Caki2 (cell line): ENCODE data around the gene FLRT2. TPM values are rescaled to one million over a fixed set of nuclear protein-coding genes. Genes with fewer than 3 reads are reported as not detected.
A peak's percentile ranks its signal among the peaks of the same experiment; 100 is the strongest.

ENCODE experiments used
- DNase-seq: peaks from one replicate; pipeline ENCODE4 v3.0.0-alpha.2; 2015; ENCODE audit warnings: low read depth
- in situ Hi-C: cut with HindIII; loops from 2 replicates; pipeline ENCODE4 v1.10.0; 2016; ENCODE audit warnings: low sequenced_read_pairs, low pct_unique_long_range_greater_than_20kb, mixed read lengths
- total RNA-seq: library from RNA; depleted of rRNA; stranded (reverse); fragments of >200 nt; shearing (Covaris generic); gene quantifications from 2 replicates; pipeline ENCODE4 v1.2.3, GENCODE V29; 2014; ENCODE audit warnings: low replicate concordance

FLRT2 gene
- total RNA-seq, 1 experiment from 2014 or later: 0.07 TPM

DNA sequence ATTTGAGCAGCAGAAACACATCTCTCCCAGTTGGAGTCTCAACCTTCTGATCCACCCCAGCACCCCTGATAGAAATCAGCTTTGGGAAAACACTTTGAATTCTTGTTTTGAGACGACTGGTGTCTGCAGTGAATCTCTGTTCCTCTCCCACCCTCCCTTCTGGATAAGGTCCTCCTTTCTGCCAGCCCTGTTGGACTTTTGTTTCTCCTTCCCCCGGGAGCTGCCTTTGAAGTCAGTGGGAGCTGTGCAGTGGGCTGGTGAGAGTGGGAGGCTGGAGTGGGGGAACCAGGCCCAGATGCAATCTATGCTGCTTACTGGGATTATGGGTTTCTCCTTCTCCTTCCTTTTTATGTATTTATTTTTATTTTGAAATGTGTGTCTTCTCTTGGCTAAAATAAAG, 49.0 kb downstream of the FLRT2 start:
- no peak for DNase-seq
- in situ Hi-C loops: no loop called here

DNA sequence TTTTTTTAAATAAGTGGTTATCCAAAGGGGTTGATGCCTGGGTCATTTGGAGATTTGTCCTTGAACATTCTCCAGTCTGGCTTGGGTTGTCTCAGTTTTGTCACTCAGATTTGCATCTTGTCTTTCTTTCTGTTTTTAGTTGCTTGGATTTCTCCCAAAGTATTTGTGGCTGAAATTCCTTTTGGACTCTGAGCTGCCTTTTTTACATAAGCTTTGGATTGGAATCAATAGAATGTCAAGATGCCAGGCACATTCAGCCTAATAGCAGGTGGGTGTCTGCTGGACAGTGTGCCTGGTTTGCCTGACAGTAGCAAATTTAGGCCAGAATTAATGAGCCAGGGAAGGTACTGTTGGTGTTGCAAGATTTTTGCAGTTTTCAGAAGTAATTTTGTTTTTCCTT, 50.0 kb downstream of the FLRT2 start:
- in situ Hi-C loops: no loop called here
- DNase-seq: no peak

DNA sequence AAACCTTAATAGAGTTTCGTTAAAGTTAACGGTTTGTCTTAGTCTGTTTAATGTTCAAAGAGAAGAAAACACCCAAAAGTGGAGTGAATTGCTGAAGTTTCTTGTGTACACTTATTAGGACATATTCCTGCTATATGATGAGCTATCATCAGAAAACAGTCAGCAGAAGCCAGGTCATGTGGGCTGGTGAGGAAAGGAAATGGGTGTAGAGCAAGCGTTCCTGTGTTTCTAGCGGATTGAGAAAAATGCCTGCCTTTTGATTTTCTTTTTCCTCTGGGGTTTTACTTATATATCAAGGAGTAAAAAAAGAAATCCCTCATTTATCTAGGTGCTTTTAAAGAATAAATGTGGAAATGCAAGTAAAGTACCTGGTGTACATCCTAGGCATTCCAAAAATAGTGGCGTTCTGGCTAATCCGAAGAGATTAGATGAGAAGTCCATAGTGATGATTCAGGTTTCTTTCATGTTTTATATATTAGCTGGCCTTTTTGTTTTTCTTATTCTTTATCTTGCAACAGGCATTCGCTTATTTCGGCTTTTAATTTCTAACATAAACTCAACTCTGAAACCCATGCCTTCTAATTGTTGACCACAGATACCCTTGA, 50.7 kb downstream of the FLRT2 start:
- no peak for DNase-seq
- in situ Hi-C loops: no loop called here

DNA sequence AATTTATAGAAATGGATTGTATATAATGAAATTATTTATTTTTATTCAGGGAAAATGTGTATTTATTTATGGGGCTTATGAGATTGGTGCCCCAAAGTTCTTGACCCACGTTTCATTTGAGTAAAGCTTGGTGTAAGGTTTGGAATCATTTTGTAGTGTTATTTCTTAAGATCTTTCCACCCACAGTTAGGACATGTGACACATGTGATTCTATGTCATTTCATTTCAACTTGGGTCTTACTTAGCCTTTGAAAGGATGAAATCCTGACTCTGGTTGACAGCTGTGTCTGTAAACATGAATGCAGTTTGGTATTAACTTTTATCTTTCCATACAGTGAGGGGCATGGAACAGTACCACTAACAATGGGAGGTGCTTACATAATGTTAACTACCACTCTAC, 51.7 kb downstream of the FLRT2 start:
- in situ Hi-C loops: no loop called here

DNA sequence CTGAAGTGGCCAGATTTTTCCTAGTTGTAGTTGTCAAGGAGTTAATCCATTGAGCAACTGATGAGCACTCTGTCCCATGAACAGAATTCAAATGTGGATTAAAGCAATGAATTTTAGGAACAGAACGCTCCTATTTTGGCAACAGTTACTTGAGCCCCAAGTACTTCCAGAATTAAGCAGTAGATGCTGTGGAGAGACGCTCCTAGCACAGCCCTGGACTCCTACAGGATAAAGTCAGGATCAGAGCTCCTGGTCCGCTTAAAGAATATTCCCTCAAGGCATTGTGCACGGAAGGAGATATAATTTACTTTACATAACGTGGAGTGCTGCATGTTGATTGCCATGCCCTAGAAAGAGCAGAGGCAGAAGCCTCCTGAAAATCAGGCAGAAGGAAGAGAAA, 53.4 kb downstream of the FLRT2 start:
- in situ Hi-C loops: no loop called here
- DNase-seq: no peak

More for the DNA sequence above, 51.7 kb downstream of the FLRT2 start:
- DNase-seq: no peak

DNA sequence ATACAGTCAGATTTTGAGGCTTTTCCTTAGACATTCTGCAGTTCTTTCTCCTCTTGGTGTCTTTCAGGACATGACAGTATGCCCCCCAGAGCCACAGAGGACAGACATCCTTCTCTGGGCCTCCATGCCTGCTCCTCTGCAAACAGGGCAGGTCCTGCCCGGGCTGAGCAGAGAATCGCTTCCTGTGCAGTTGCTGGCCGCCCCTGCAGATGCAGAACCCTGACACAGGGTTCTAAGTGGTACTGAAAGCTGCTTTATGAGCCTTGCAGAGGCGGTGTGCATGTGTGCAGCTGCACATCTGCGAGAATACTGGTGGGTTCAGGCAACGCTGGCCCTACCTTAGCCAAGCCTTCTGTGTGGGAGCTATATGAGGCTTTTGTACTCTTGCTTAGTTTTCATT, 54.5 kb downstream of the FLRT2 start:
- in situ Hi-C loops: no loop called here
- DNase-seq: no peak

DNA sequence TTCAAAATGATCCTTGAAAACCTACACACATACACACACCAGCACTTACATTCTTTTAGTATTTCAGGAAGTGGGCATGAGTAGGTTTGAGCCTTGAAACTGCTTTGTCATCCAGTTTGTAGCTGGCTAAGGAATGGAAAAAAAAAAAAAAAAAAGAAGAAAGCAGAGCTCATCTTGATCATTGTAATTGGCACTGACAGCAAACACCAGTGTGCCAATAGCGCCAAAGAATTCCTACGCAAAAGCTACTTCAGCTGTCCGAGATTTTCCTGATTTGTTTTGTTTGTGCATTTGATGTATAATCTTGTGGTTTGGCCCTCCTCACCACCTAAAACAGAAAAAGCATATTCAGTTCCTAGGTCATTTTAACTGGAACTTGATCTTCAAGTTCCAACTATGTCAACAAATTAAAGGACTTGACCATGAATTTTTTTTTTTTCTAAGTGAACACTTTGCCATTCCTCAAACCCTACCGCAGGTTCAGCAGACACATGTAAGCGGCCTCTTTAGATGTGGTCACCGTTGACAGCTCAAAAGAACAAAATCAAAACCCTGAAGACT, 57.3 kb downstream of the FLRT2 start:
- in situ Hi-C loops: no loop called here
- DNase-seq: peak; percentile 64

DNA sequence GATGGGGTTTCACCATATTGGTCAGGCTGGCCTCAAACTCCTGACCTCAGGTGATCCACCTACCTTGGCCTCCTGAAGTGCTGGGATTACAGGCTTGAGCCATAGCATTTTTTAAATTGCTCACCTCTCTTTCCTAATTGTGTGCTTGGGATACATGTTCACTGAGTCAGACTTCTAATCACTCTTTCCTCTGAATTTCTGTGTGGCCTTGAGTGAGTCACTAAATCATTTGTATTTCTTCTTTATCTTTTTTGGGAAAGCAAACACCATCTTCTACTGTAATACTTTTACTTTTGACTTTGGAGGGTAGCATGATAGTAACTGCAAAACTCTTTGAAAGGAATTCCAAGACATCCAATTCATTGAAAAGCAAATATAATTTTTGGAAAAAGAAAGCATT, 60.8 kb downstream of the FLRT2 start:
- no peak for DNase-seq
- in situ Hi-C loops: no loop called here

DNA sequence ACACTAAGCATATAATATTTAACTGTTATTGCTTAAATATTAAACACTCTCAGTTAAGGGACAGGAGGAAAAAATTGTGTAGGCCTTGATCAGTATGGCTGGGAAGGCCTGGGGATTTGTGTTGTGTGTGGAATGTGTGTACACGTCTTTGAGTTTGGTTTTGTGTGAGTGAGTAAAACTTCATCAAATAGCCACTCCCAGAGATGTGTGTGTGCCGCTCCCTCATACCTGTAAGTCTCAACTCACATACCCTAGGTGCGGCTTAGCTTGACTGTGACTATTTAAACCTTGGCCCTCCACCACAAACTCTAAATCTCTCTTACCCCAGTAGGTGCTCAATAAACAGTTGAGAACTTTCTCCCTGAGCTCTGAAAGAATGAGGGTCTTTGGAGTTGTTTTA, 64.3 kb downstream of the FLRT2 start:
- no peak for DNase-seq
- in situ Hi-C loops: no loop called here

DNA sequence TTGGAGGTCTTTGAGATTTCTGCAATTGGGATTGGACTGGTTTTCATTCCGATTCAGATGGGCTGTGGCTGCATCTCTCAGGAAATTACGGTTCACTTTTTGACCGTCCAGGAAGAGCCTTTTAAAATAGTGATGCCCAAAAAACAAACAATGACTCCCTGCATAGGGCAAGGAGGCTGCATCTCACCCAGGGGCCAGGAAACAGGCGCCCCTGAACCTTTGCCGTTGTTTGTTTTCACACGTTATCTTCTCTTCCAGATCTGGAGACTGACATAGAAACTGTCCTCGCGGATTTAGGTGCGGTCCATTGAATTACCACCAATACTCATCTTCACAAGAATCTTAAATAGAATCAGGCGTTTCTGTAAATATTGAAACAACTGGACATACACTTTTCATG, 66.0 kb downstream of the FLRT2 start:
- no peak for DNase-seq
- in situ Hi-C loops: no loop called here

DNA sequence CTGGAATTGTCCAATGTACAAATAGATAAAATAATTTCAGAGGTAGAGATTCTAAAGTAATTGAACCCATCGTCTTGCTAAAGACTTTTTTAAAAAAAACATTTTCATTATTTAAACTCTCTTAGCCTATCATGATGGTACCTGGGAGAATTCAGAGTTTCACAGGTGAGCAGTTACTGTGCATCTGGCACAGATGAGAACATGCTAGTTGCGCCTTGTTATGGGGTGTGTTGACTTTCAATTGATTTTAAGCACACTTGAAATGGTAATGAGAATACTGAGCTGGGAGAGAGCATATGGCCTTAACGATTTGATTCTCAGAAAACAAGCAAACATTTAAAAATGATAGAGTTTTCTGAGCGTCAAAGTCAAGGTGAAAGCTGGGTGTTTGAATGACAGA, 66.6 kb downstream of the FLRT2 start:
- DNase-seq: no peak
- in situ Hi-C loops: no loop called here

DNA sequence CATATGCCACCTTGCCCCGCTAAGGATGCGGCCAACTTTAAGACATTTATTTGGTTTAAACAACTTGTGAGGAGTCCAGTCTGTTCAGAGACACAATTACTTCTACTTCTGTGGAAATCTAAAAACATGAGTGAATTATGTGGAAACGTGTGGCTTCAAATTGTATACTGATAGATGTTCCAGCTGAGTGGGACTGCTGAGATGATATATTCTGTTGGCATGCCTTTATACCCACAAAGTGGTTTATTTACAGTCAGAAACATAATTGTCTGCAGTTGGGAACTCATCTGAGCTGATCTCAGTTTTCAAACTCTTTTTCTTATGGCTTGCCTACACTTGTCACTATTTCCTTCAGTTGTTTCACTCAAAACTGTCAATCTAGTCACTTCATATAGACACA, 67.8 kb downstream of the FLRT2 start:
- in situ Hi-C loops: no loop called here

DNA sequence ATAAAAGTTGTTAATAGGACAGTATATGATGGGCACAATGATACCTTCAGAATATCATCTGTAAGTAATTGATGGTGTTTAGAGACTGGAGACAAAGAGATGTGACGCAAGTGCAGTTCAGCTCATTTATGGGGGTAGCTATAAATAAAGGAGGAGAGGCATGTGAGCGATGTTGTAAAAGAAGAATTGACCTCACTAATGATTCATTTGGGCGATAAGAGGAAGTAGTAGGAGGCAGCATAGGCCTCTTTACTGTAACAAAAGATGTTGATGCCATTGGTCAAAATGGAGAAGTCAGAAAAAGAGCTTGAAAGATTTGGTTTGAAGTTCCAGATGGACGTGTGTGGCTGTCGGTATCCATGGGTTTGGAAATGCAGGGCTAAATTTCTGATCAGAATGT, 70.0 kb downstream of the FLRT2 start:
- in situ Hi-C loops: no loop called here
- DNase-seq: no peak

More for the DNA sequence above, 67.8 kb downstream of the FLRT2 start:
- no peak for DNase-seq

DNA sequence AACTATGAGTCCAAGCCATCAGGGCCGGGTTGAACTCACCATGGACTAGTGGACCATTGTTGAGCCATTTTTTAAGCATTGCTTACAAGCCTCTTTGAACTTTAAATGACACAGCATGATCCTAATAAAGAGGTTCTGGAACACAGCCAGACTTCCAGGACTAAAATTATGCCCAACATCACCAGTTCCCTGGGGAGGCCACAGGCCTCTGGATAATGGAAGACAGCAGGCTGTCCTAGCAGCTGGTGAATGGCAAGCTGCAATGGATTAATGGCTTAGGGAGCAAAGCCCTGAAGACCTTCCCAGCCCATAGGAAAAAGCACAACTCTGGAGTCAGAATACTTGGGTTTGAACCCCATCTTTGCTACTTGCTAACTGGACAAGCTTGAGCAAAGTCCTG, 71.3 kb downstream of the FLRT2 start:
- in situ Hi-C loops: no loop called here
- no peak for DNase-seq

DNA sequence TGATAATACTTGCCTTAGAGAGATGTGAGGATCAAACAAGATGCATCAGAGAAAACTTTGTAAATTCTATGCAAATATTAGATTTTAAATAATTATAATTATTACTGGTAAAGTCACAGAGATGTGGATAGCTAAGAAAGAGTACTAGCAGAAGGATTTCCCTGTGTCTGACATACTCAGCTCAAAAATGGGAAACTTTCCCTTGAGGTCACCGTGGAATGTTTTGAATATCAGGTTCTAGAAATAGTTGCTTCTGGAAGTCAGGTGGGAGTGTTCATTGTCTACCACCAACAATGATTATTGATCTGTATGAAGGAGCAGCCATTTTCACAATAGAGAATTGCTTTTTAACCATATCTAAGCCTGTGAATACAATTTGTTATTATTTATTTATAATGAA, 71.7 kb downstream of the FLRT2 start:
- DNase-seq: no peak
- in situ Hi-C loops: no loop called here

DNA sequence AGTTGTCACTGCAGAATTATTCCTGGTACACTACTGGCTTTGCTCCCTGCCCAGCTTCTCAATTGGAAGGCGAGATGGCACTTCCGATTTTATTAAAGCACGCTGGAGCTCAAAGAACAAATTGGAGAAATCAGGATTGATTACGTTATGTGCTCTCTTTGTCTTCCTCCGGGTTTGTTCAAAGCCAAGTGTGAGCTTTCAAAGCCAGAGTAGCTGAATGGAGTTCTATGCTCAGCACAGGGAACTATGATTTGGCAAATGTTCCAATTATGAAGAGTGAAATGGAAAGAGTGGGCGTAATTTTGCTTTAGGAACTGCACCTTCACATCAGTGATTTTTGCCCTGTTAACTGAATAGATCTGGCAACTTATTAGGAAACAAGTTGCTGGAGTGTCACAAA, 72.4 kb downstream of the FLRT2 start:
- DNase-seq: no peak

DNA sequence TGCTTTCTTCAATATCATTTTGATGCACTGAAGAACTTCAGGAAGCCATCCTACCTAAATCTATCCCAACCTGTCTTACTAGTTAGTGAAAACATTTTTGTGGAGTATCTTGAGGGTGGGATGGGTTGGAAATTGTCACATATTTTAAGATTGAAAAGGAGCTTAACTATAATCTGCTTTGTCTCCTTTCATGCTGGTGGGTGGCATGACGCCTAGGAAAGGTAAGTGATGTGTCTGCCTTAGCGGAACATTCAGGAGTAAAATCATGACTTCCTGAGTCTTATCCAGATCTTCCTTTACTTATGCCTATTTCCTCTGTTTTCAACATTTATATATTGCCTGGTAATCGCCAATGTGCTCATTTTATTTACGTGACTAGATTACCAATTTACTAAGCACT, 74.1 kb downstream of the FLRT2 start:
- in situ Hi-C loops: no loop called here
- DNase-seq: no peak

More for the DNA sequence above, 72.4 kb downstream of the FLRT2 start:
- in situ Hi-C loops: no loop called here

DNA sequence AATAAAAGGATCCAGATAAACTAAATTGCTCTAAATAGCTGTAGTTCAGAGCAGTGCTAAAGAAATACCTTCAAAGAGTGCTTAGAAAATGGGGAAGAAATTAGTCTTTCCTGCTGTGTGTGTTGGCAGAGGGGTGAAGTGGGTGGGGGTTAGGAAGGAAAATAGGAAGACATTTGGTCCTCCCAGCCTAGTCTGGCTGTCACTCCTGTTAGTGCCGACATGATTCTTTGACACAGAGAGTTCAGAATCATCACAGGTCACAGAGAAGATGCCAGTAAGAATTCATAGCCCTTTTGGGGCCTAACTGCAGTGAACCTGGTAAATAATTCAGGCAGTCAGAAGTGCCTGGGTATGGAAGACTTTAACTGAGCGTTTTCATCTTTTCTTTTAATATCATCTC, 74.8 kb downstream of the FLRT2 start:
- in situ Hi-C loops: no loop called here
- no peak for DNase-seq

DNA sequence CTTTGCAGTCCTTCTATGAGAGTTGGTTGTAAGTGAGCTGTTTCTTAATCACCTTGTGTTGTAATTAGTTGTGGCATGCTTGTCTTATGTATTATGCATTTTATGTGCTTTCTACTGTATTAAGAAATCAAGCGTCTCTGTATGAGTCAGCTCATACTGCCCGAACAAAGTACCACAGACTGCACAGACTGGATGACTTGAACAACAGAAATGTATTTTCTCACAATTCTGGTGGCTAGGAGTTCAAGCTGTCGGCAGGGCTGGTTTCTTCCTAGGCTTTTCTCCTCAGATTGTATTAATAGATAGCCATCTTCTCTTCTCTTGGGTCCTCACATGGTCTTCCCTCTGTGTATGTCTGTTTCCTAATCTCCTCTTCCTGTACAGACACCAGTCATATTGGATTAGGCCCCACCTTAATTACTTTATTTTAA, 77.7 kb downstream of the FLRT2 start:
- DNase-seq: no peak
- in situ Hi-C loops: no loop called here

DNA sequence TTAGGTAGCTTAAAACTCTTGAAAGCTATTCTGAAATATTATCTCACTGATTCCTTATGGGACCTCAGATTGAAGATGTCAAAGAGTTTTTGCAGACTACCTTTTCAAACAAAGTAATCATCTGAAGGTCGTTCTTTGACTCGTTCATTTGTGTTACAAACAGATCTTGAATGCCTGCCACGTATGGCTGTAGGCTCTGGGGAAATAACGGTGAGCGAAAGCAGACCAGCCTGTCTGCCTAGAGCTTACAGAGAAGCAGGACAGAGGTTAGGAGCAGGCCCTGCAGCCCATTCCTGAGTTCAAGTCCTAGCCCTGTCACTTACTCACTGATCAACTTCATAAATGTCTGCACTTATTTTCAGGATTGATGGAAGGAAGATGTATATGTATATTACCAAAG, 83.6 kb downstream of the FLRT2 start:
- in situ Hi-C loops: no loop called here
- no peak for DNase-seq
